ENCODE data around the gene ANLN.

GRCh38 chr7:36395171-36395894 lies 5.7 kb downstream of the ANLN start:
- no peak for TF ChIP-seq SP1 (IDR thresholded peaks at IDR 0.05; ENCODE audit: low read depth)
- TF ChIP-seq, protein P1, sequence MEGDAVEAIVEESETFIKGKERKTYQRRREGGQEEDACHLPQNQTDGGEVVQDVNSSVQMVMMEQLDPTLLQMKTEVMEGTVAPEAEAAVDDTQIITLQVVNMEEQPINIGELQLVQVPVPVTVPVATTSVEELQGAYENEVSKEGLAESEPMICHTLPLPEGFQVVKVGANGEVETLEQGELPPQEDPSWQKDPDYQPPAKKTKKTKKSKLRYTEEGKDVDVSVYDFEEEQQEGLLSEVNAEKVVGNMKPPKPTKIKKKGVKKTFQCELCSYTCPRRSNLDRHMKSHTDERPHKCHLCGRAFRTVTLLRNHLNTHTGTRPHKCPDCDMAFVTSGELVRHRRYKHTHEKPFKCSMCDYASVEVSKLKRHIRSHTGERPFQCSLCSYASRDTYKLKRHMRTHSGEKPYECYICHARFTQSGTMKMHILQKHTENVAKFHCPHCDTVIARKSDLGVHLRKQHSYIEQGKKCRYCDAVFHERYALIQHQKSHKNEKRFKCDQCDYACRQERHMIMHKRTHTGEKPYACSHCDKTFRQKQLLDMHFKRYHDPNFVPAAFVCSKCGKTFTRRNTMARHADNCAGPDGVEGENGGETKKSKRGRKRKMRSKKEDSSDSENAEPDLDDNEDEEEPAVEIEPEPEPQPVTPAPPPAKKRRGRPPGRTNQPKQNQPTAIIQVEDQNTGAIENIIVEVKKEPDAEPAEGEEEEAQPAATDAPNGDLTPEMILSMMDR (IDR thresholded peaks at IDR 0.05 in 2 of 3, conservative IDR thresholded peaks at IDR 0.05 in 1 of 3; ENCODE audit: borderline replicate concordance in 1 of 3, insufficient read depth in 1 of 3, low read depth in 2 of 3, low read length in 2 of 3): no peak
- TF ChIP-seq RAD21 (IDR thresholded peaks at IDR 0.05; ENCODE audit: low read depth): no peak
- TF ChIP-seq CBX3 (IDR thresholded peaks at IDR 0.05; ENCODE audit: low read depth): no peak
- TF ChIP-seq, protein P2, sequence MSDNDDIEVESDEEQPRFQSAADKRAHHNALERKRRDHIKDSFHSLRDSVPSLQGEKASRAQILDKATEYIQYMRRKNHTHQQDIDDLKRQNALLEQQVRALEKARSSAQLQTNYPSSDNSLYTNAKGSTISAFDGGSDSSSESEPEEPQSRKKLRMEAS (IDR thresholded peaks at IDR 0.05): no peak
- TF ChIP-seq, protein P3, sequence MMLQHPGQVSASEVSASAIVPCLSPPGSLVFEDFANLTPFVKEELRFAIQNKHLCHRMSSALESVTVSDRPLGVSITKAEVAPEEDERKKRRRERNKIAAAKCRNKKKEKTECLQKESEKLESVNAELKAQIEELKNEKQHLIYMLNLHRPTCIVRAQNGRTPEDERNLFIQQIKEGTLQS (IDR thresholded peaks at IDR 0.05): no peak
- no peak for TF ChIP-seq POLR2AphosphoS5 (IDR thresholded peaks at IDR 0.05; ENCODE audit: low read depth, low read length)
- TF ChIP-seq EZH2 (IDR thresholded peaks at IDR 0.05): no peak
